Measurements from ENCODE around the gene IL4.

GRCh38 chr5:132677682-132678400, 4.1 kb downstream of the IL4 start:
- no peak for TF ChIP-seq CTCF (IDR thresholded peaks at IDR 0.05 in 8 of 11, conservative IDR thresholded peaks at IDR 0.05 in 3 of 11)
- no peak for TF ChIP-seq POLR2A (IDR thresholded peaks at IDR 0.05)
- TF ChIP-seq POLR2AphosphoS5 (IDR thresholded peaks at IDR 0.05): no peak

Data from spleen (tissue), 7 donors.